Measurements from ENCODE around the gene PVALEF.
"Not testable (repeated sequence)": the region's sequence is repeated elsewhere in the genome, so short reads cannot be mapped to it uniquely, and the experiment has no call there.

The PVALEF gene

GRCh38 chr17:81137248-81137647 is 28.1 kb upstream of the PVALEF start:
- Histone ChIP-seq H2AFZ (ENCODE audit: low read length, unreplicated experiment) (no peak overlapping the region), H3K79me2 (ENCODE audit: control insufficient read depth, insufficient read depth, low read length, unreplicated experiment) (no peaks in the 10 kb centered on the region), H3K27me3 (ENCODE audit: insufficient read depth, low read length) (no peaks in the 10 kb centered on the region), H3K4me1 (ENCODE audit: control insufficient read depth, insufficient read depth, low read length, unreplicated experiment) (no peaks in the 10 kb centered on the region), H3K27ac (ENCODE audit: low read depth, low read length) (no peak overlapping the region), H3K4me3 (ENCODE audit: low read depth, low read length) (no peak overlapping the region), H3K36me3 (ENCODE audit: insufficient read depth, low read length) (no peaks in the 10 kb centered on the region)

- Histone ChIP-seq H3K4me3 (ENCODE audit: low read depth, low read length) (no peak overlapping the region), H3K27ac (ENCODE audit: low read depth, low read length) (no peak overlapping the region), H3K27me3 (ENCODE audit: insufficient read depth, low read length) (no peaks in the 10 kb centered on the region), H2AFZ (ENCODE audit: low read length, unreplicated experiment) (no peak overlapping the region), H3K36me3 (ENCODE audit: insufficient read depth, low read length) (no peaks in the 10 kb centered on the region), H3K4me1 (ENCODE audit: control insufficient read depth, insufficient read depth, low read length, unreplicated experiment) (no peaks in the 10 kb centered on the region), H3K79me2 (ENCODE audit: control insufficient read depth, insufficient read depth, low read length, unreplicated experiment) (no peaks in the 10 kb centered on the region)
Observed at GRCh38 chr17:81138083-81138482, 27.2 kb upstream of the PVALEF start.

- H2AFZ ChIP-seq (ENCODE audit: low read length, unreplicated experiment), result no peak overlapping the region
- H3K27ac ChIP-seq (ENCODE audit: low read depth, low read length), result no peak overlapping the region
- no peaks in the 10 kb centered on the region for H3K27me3 ChIP-seq (ENCODE audit: insufficient read depth, low read length)
- H3K79me2 ChIP-seq (ENCODE audit: control insufficient read depth, insufficient read depth, low read length, unreplicated experiment), result no peaks in the 10 kb centered on the region
- H3K36me3 ChIP-seq (ENCODE audit: insufficient read depth, low read length), result no peaks in the 10 kb centered on the region
- H3K4me3 ChIP-seq (ENCODE audit: low read depth, low read length), result no peak overlapping the region
- H3K4me1 ChIP-seq (ENCODE audit: control insufficient read depth, insufficient read depth, low read length, unreplicated experiment), result no peaks in the 10 kb centered on the region
Observed at GRCh38 chr17:81138500-81138899, 26.8 kb upstream of the PVALEF start.

- Histone ChIP-seq H3K79me2 (ENCODE audit: control insufficient read depth, insufficient read depth, low read length, unreplicated experiment) (no peaks in the 10 kb centered on the region), H2AFZ (ENCODE audit: low read length, unreplicated experiment) (no peak overlapping the region), H3K27ac (ENCODE audit: low read depth, low read length) (no peak overlapping the region), H3K36me3 (ENCODE audit: insufficient read depth, low read length) (no peaks in the 10 kb centered on the region), H3K27me3 (ENCODE audit: insufficient read depth, low read length) (no peaks in the 10 kb centered on the region), H3K4me1 (ENCODE audit: control insufficient read depth, insufficient read depth, low read length, unreplicated experiment) (no peaks in the 10 kb centered on the region), H3K4me3 (ENCODE audit: low read depth, low read length) (no peak overlapping the region)
Observed at GRCh38 chr17:81139428-81139827, 25.9 kb upstream of the PVALEF start.

- H3K79me2 ChIP-seq (ENCODE audit: control insufficient read depth, insufficient read depth, low read length, unreplicated experiment), result no peaks in the 10 kb centered on the region
- no peak overlapping the region for H2AFZ ChIP-seq (ENCODE audit: low read length, unreplicated experiment)
- no peak overlapping the region for H3K27ac ChIP-seq (ENCODE audit: low read depth, low read length)
- H3K36me3 ChIP-seq (ENCODE audit: insufficient read depth, low read length), result no peaks in the 10 kb centered on the region
- no peaks in the 10 kb centered on the region for H3K4me1 ChIP-seq (ENCODE audit: control insufficient read depth, insufficient read depth, low read length, unreplicated experiment)
- no peak overlapping the region for H3K4me3 ChIP-seq (ENCODE audit: low read depth, low read length)
- no peaks in the 10 kb centered on the region for H3K27me3 ChIP-seq (ENCODE audit: insufficient read depth, low read length)
Observed at GRCh38 chr17:81140018-81140417, 25.3 kb upstream of the PVALEF start.

GRCh38 chr17:81140695-81141094 is 24.6 kb upstream of the PVALEF start:
- Histone ChIP-seq H3K27me3 (ENCODE audit: insufficient read depth, low read length) (no peaks in the 10 kb centered on the region), H3K79me2 (ENCODE audit: control insufficient read depth, insufficient read depth, low read length, unreplicated experiment) (no peaks in the 10 kb centered on the region), H3K4me1 (ENCODE audit: control insufficient read depth, insufficient read depth, low read length, unreplicated experiment) (no peaks in the 10 kb centered on the region), H3K27ac (ENCODE audit: low read depth, low read length) (no peak overlapping the region), H3K36me3 (ENCODE audit: insufficient read depth, low read length) (no peaks in the 10 kb centered on the region), H2AFZ (ENCODE audit: low read length, unreplicated experiment) (no peak overlapping the region), H3K4me3 (ENCODE audit: low read depth, low read length) (no peak overlapping the region)

GRCh38 chr17:81142301-81143199 is 22.8 kb upstream of the PVALEF start:
- Histone ChIP-seq H3K4me3 (ENCODE audit: low read depth, low read length) (no peak overlapping the region), H3K36me3 (ENCODE audit: insufficient read depth, low read length) (no peaks in the 10 kb centered on the region), H3K79me2 (ENCODE audit: control insufficient read depth, insufficient read depth, low read length, unreplicated experiment) (no peaks in the 10 kb centered on the region), H3K4me1 (ENCODE audit: control insufficient read depth, insufficient read depth, low read length, unreplicated experiment) (no peaks in the 10 kb centered on the region), H3K27me3 (ENCODE audit: insufficient read depth, low read length) (no peaks in the 10 kb centered on the region), H2AFZ (ENCODE audit: low read length, unreplicated experiment) (peak overlapping the region; percentile 37), H3K27ac (ENCODE audit: low read depth, low read length) (no peak overlapping the region)

GRCh38 chr17:81143200-81143527 is 22.1 kb upstream of the PVALEF start:
- Histone ChIP-seq H3K27ac (ENCODE audit: low read depth, low read length) (no peak overlapping the region), H3K36me3 (ENCODE audit: insufficient read depth, low read length) (no peaks in the 10 kb centered on the region), H3K27me3 (ENCODE audit: insufficient read depth, low read length) (no peaks in the 10 kb centered on the region), H3K4me3 (ENCODE audit: low read depth, low read length) (no peak overlapping the region), H3K4me1 (ENCODE audit: control insufficient read depth, insufficient read depth, low read length, unreplicated experiment) (no peaks in the 10 kb centered on the region), H3K79me2 (ENCODE audit: control insufficient read depth, insufficient read depth, low read length, unreplicated experiment) (no peaks in the 10 kb centered on the region), H2AFZ (ENCODE audit: low read length, unreplicated experiment) (peak overlapping the region; percentile 37)

- H3K36me3 ChIP-seq (ENCODE audit: insufficient read depth, low read length), result no peaks in the 10 kb centered on the region
- H3K27me3 ChIP-seq (ENCODE audit: insufficient read depth, low read length), result no peaks in the 10 kb centered on the region
- H3K4me3 ChIP-seq (ENCODE audit: low read depth, low read length), result no peak overlapping the region
- no peaks in the 10 kb centered on the region for H3K4me1 ChIP-seq (ENCODE audit: control insufficient read depth, insufficient read depth, low read length, unreplicated experiment)
- no peaks in the 10 kb centered on the region for H3K79me2 ChIP-seq (ENCODE audit: control insufficient read depth, insufficient read depth, low read length, unreplicated experiment)
- no peak overlapping the region for H2AFZ ChIP-seq (ENCODE audit: low read length, unreplicated experiment)
- no peak overlapping the region for H3K27ac ChIP-seq (ENCODE audit: low read depth, low read length)
Observed at GRCh38 chr17:81143717-81144422, 21.4 kb upstream of the PVALEF start.

GRCh38 chr17:81144423-81144781 is 20.9 kb upstream of the PVALEF start:
- no peaks in the 10 kb centered on the region for H3K79me2 ChIP-seq (ENCODE audit: control insufficient read depth, insufficient read depth, low read length, unreplicated experiment)
- H2AFZ ChIP-seq (ENCODE audit: low read length, unreplicated experiment), result no peak overlapping the region
- H3K4me1 ChIP-seq (ENCODE audit: control insufficient read depth, insufficient read depth, low read length, unreplicated experiment), result no peaks in the 10 kb centered on the region
- H3K36me3 ChIP-seq (ENCODE audit: insufficient read depth, low read length), result no peaks in the 10 kb centered on the region
- H3K4me3 ChIP-seq (ENCODE audit: low read depth, low read length), result no peak overlapping the region
- H3K27ac ChIP-seq (ENCODE audit: low read depth, low read length), result no peak overlapping the region
- H3K27me3 ChIP-seq (ENCODE audit: insufficient read depth, low read length), result no peaks in the 10 kb centered on the region

GRCh38 chr17:81146208-81146607 is 19.1 kb upstream of the PVALEF start:
- H3K4me1 ChIP-seq (ENCODE audit: control insufficient read depth, insufficient read depth, low read length, unreplicated experiment); H3K36me3 ChIP-seq (ENCODE audit: insufficient read depth, low read length); H2AFZ ChIP-seq (ENCODE audit: low read length, unreplicated experiment); H3K27ac ChIP-seq (ENCODE audit: low read depth, low read length); H3K27me3 ChIP-seq (ENCODE audit: insufficient read depth, low read length); H3K4me3 ChIP-seq (ENCODE audit: low read depth, low read length); H3K79me2 ChIP-seq (ENCODE audit: control insufficient read depth, insufficient read depth, low read length, unreplicated experiment): not testable (repeated sequence)

Data from ACC112 (cell line).